HG02885 (cell line): ENCODE data around the gene C12orf76.
"Not testable (repeated sequence)": the region's sequence is repeated elsewhere in the genome, so short reads cannot be mapped to it uniquely, and the experiment has no call there.

Experiments
- ATAC-seq: cut with Tn5 transposase; IDR thresholded peaks from one replicate; pipeline ENCODE4 v1.9.1; 2021; ENCODE audit warnings: mild to moderate bottlenecking; ENCODE audit not compliant: unreplicated experiment, poor library complexity

C12orf76 gene, protein sequence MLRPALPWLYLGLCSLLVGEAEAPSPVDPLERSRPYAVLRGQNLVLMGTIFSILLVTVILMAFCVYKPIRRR

DNA sequence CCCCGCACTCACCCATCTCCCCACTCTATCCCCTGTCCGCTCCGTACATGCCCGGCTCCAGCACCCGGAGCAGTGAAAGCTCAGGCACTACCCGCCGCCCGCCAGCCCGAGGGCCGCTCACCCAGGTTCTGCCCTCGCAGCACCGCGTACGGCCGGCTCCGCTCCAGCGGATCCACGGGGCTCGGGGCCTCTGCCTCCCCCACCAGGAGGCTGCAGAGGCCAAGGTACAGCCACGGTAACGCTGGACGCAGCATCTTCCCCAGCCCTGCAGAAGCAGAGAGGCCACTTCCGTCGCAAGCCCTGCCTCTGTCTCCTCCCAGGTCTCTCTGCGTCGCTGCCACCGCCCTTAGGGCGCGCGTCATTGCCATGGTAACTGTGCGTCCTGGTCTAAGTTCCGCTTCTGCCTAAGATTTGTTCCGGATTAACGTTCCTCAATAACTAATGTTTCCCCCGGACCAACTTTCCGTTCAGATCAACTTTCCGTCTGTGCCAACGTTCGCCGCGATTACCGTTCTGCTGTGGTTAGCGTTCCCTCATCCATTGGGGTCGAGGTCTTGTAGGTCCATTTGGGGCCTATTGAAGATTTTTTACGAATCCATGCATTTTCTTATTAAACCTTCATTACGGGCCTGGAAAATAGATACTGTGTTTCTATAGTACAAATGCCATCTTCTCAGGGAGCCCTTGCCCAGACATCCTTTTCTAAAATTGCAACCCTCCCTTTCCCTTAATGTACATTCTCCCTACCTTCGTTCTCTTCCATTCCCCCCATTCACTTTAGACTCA lies at the start of gene C12orf76:
Gene C12orf76 (minus strand): TSS at position 281 of the 786 bp plus-strand sequence. CDS start 27 bp downstream, at position 254.
- peak; percentile 99 for ATAC-seq

DNA sequence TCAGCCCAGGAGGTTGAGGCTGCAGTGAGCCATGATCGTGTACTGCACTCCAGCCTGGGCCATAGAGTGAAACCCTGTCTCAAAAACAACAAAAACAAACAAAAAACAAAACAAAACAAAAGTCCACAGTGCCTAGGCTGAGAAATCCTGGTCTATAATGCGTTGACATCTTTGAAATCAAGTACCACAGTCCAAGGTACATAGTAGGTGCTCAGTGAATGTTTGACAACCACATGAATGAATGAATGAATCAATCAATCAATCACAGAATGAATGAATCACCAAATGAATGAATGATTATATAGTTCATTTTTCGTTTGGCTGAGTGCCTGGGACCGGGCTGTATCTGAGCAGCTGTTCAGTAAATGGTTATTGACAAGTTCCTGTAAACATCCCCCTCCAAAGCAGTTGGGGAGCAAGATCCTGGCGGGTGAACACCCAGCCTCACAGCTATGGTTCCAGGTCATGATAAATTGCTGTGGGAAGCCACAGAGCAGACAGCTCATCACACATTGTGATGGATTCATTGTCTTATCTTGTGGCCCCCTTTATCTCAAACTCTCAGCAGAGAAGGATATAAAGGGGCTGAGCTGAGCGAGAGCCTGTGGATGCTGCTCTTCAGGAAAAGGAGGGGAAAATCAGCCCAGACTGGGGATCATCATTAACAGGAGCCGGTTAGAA lies 45.4 kb upstream of the C12orf76 start:
- no peak for ATAC-seq

DNA sequence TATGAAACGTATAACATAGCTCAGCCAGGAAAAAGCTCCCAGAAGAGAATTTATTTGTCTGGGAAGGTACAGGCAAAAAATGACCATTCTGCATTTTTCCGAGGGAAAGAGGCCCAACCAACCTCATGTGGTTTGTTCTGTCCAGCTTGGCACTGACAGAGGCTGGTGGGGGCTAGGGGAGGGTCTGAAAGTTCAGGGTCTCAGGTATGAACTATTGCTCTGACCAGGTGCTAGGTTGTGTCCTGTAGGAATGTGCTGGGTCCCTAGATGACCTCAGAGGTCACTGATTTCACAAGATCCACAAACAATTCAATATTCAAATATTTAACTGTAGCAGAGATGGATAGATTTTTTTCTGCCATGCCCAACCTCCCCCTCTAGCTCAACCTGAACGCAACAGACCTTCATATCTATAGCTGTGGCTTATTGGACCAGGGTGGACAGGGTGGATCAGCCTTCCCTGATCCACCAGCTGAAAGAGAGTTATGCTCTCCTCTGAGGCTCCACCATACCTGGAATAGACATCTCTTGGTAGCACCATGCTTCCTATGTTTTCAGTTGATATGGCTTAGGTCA lies 42.9 kb upstream of the C12orf76 start:
- ATAC-seq: no peak

DNA sequence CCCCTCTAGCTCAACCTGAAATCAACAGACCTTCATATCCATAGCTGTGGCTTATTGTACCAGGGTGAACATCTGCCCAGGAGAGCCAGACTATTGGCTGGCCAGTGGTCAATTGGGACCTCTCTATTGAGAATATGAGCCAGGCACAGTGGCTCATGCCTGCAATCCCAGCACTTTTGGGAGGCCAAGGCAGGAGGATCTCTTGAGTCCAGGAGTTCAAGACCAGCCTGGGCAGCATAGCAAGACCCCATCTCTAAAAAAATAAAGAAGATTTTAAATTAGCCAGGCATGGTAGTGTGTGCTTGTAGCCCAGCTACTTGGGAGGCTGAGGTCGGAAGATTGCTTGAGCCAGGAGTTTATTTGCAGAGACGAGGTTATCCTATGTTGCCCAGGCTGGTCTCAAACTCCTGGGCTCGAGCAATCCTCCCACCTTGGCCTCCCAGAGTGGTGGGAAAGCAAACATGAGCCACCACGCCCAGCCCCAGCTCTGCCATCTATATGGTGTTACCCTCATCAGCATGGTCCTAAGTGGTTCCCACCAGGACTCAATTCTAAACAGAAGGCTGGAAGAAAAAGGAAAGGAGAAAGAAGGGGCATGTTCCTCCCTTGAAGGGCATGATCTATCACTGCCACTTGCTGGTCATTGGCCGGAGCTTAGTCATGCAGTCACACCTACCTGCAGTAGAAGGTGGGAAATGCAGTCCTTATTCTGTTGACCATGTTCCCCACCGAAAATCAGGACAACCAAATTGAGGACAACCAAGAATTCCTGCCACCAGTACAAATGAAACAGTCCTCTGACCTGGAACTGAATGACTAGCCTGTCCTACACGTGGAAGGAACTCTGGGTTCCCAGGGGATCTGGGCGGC lies 42.2 kb upstream of the C12orf76 start:
- no peak for ATAC-seq

DNA sequence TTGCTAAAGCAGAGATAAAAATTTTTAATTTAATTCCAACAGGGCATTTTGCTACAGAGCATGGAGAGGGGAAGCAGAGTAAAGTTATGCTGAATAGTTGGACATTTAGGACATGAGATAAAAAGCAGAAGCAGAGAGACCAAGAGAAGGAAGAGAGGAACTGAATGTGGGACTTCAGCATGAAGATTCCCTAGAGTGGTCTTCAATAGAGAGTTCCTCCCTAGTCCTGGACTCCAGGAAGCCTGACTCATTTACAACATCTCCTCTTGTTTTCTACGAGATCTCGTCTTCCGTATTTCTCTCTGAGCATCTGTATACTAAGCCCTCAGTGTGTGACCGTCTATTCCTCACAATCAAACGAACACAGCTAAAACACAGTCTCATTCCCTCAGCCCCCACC lies 40.6 kb upstream of the C12orf76 start:
- no peak for ATAC-seq

DNA sequence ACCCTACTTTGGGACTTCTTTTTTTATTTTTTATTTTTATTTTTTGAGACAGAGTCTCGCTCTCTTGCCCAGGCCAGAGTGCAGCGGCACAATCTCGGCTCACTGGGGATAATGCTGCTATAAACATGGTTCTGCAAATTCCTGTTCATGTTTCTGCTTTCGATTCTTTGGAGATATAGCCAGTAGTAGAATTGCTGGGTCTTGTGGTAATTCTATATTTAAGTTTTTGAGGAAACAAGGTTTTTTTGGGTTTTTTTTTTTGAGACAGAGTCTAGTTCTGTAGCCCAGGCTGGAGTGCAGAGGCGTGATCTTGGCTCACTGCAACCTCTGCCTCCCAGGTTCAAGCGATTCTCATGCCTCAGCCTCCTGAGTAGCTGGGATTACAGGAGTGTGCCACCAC lies 39.9 kb upstream of the C12orf76 start:
- ATAC-seq: not testable (repeated sequence)

DNA sequence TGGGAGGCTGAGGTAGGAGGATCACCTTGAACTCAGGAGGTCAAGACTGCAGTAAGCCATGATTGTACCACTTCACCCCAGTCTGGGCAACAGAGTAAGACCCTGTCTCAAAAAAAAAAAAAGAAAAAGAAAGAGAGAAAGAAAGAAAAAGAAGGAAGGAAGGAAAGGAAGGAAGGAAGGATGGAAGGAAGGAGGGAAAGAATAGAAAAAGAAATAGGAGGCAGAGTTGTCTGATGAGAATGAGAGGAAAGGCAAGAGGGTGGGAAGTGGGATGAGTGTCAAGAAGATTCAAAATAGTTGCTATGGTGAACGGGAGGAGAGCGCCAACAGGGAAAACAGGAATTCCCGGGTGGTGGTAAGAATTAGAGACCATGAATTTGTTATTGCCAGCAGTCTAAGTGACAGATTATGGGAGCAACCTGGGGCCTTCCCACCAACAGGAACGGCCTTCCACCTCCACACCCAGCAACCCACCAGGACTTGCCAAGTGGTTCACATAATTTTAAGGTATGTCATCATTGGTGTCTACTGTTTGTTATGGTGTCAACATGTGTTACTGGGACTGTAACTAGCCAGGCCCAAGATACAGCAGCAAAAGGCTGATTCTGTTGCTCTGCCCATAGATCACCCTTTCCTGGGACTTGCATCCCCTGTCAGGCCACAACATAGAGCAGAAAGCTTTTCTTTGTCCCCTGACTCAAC lies 36.1 kb upstream of the C12orf76 start:
- ATAC-seq: no peak

DNA sequence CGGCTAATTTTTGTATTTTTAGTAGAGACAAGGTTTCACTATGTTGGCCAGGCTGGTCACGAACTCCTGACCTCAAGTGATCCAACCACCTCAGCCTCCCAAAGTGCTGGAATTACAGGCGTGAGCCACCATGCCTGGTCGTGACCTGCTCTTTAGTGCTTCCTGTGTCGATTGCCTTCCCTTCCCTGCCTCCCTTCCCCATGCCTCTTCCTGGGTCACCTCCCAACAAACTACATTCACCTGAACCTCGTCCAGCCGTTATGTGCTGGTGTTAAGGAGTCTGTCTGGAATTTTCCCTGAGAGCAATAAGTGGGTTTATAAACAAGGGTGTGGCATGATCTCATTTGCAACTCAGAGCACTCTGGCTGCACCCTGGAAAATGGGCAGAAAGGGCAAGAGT lies 32.1 kb upstream of the C12orf76 start:
- ATAC-seq: no peak

DNA sequence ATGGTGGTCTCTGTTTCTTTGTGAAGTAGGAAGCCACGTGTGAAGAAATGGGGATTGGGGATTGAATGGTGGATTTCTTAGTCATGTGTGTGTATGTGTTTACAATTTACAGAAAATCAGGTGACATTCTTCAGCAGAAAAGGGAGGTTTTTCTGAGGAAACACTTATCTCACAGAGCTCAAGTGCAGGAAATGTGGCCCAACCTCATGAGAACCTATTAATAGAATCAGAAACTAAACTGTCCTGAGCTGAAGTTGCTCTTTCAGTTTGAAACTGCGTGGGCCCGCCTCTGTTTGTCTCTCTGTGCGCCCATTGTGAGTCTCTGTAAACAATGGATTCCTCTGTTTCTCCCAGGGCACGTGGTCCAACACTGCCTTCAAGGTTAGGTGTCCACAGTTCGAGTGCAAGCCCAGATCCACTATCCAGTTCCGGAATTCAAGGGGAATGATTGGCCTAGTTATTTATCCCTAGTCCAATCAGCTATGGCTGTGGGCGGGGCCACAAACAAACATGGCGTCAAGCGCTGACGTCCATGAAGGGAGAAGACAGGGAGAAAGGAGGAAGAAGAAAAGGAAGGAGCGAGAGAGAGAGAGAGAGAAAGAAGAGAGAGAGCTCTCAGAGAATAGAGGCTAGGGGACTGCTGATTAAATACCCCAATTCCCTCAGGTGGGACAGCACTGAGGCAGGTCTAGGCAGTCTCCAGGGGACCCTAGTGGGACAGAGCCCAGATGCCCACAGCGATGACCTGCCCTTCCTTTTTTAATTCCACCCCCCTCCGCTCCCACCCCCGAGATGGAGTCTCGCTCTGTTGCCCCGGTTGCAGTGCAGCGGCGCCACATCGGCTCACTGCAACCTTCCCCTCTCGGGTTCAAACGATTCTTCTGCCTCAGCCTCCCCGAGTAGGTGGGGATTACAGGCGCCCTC lies 31.4 kb upstream of the C12orf76 start:
- peak; percentile 88 for ATAC-seq

DNA sequence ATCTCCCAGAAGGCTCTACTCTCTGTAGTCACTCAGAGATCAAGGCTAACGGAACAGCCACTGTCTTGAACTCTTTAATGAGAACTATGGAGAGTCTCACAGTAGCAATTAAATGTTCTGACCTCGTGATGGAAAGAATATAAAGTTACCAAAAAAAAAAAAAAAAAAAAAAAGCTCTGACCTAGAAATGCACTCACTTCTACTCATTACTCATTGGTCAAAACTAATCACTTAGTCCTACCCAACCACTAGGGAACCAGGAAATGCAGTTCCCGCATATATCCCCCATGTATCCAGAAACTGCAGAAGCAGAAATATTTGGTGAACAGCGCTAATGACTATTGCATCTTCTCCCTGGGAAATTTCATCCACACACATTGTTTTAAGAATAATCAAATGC lies 29.5 kb upstream of the C12orf76 start:
- ATAC-seq: no peak

DNA sequence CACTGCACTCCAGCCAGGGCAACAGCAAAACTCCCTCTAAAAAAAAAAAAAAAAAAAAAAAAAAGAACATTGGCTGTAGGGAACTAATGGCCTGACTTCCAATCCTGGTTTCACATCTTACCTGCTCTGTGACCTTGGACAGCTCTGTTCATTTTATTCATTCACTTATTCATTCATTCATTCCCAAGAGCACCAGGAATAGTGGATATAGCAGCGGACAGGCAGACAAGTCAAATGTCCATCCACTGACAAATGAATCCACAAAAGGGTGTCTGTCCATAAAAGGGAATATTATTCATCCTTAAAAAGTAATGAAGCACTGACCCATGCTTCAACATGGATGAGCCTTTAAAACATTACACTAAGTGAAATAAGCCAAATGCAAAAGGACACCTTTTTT lies 27.6 kb upstream of the C12orf76 start:
- ATAC-seq: no peak

DNA sequence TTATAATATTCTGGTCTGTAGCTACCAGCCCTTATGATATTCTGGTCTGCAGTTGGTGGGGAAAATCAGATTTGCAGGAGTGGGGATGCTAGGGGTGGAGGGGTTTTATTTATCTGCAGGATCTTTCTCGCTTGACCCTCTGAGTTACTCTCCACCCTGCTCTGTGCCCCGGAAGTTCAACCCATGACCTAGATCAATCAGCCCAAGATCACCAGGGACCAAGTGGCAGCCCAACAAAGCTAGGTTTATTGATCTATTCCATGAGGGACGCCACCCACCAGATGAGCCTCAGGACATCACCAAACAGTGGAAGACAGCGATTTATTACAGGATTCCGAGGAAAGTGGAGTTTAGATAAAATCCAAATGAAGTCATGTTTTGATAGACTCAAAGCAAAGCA lies 25.8 kb upstream of the C12orf76 start:
- ATAC-seq: no peak

DNA sequence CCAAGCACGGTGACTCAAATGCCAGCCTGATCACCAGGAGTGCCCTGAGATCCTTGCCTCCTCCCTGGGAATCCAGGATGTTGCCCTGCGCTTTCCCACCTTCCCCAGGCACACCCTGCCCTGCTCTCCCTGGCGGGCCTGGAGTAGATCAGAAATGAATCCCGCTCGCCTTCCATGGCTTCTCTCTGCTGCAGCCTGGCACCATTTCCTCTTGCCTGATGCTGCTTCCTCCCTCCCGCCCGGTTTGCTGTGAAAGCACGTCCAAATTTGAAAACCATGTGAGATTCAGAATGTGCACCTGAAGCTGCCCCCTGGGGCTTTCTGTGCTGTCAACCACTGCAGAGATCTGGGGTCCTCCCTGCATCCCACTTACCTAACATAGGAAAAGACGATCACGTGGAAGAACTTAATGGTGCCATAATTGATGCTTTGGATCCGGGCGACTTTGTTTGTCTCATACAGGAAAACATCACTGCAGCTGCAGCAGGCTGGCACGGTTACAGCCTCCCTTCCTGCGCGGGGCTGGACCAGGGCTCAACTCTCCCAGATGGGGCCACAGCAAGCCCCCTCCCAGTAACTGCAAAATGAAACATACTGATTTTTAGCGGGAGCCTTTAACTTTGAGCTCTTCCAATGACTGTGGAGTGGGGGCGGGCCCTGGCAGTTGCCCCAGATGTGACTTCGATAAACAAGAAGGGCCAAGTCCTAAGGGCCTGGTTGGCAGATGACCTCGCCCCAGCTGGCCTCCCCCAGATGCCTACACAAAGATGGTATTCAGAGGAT lies 24.9 kb upstream of the C12orf76 start:
- no peak for ATAC-seq

DNA sequence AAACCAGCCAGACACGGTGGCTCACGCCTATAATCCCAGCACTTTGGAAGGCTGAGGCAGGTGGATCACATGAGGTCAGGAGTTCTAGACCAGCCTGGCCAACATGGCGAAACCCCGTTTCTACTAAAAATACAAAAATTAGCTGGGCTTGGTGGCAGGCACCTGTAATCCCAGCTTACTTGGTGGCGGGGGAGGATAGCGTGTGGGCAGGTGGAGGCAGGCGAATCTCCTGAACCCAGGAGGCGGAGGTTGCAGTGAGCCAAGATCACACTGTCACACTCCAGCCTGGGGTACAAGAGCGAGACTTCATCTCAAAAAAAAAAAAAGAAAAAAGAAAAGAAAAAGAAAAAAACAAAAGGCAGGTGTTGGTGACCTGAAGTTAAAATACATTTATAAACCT lies 24.3 kb upstream of the C12orf76 start:
- not testable (repeated sequence) for ATAC-seq

DNA sequence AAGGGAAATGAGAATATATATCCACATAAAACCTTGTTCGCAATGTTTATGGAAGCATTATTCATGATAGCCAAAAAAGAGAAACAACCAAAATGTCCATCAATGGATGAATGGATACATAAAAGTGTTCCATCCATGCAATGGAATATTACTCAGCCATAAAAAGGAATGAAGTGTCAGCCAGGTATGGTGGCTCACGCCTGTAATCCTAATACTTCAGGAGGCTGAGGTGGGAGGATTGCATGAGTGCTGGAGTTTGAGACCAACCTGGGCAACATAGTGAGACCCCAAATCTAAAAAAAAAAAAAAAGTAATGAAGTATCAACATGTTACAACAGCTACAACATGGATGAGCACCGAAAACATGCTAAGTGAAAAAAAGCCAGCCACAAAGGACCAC lies 23.6 kb upstream of the C12orf76 start:
- ATAC-seq: no peak

DNA sequence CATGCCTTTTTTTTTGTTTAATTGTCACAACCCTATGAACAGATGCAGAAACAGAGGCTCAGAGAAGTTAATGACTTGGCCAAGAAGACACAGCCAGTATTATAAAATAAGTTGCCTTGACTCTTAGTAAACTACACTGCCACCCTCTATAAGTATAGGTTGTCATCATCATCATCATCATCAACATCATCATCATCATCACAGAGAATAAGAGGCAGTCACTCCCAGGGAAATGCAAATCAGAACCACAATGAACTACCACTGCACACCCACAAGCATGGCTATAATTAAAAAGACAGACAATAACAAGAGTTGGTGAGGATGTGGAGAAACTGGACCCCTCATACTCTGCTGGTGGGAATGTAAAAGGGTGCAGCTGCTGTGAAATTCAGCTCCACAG lies 23.2 kb upstream of the C12orf76 start:
- ATAC-seq: no peak

DNA sequence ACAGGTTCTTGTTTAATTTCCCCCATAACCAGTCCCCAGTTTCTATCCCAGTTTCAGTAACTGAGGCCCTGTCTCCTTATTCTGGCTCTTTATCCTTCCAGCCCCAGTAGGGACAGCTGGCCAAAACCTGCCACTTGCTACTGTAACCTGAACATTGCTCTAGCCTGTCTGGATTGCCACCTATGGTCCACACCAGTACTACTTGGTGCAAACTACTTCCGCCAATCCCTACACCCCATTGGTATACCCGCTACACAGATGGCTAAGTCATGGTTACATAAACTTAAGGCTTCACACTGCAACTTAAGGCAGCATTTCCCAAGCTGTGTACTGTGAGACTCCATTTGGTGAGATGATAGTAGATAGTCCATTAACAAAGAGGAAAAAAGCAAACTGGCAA lies 20.3 kb upstream of the C12orf76 start:
- ATAC-seq: no peak

DNA sequence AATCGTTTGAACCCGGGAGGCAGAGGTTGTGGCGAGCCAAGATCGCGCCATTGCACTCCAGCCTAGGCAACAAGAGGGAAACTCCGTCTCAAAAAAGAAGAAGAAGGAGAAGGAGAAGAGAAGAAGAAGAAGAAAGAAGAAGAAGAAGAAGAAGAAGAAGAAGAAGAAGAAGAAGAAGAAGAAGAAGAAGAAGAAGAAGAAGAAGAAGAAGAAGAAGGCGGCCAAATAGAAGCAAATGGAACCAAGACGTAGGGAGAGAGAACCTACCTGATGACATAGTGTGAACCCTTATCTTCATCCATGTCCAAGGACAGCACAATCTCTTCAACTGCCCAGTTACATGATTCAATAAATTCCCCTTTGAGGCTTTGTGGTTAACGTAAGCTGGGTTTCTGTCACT lies 19.8 kb upstream of the C12orf76 start:
- ATAC-seq: not testable (repeated sequence)
